ENCODE measurements around the gene NBEAL2.

Gene NBEAL2

GRCh38 chr3:47000922-47001730 is 21.7 kb downstream of the NBEAL2 start:
- H3K27ac ChIP-seq (ENCODE audit: low read length) = no peak overlapping the region
- H3K9me3 ChIP-seq (ENCODE audit: control insufficient read depth, insufficient read depth, low read length) = no peaks in the 10 kb centered on the region
- no peaks in the 10 kb centered on the region for H3K27me3 ChIP-seq (ENCODE audit: control insufficient read depth, insufficient read depth, low read length)
- no CpG with 5 or more reads among the region's 25 CpGs for WGBS (ENCODE audit: insufficient coverage, insufficient read length)
- H3K4me1 ChIP-seq (ENCODE audit: control insufficient read depth, insufficient read depth, low read length) = peaks cover 2% of the 10 kb centered on the region
- DNase-seq (ENCODE audit: low read depth, low spot score) = no peak
- peaks cover 49% of the 10 kb centered on the region for H3K36me3 ChIP-seq (ENCODE audit: control insufficient read depth, insufficient read depth, low read length)
- H3K4me3 ChIP-seq (ENCODE audit: low read length) = no peak overlapping the region

GRCh38 chr3:47001731-47002170 is 22.3 kb downstream of the NBEAL2 start:
- WGBS (ENCODE audit: insufficient coverage, insufficient read length) = no CpG with 5 or more reads among the region's 16 CpGs
- no peak for DNase-seq (ENCODE audit: low read depth, low spot score)
- peaks cover 49% of the 10 kb centered on the region for H3K36me3 ChIP-seq (ENCODE audit: control insufficient read depth, insufficient read depth, low read length)

GRCh38 chr3:47002171-47003055 is 22.9 kb downstream of the NBEAL2 start:
- Histone ChIP-seq H3K9me3 (ENCODE audit: control insufficient read depth, insufficient read depth, low read length) (no peaks in the 10 kb centered on the region), H3K4me1 (ENCODE audit: control insufficient read depth, insufficient read depth, low read length) (peaks cover 2% of the 10 kb centered on the region), H3K4me3 (ENCODE audit: low read length) (no peak overlapping the region; the same call in 1 of the 2 replicates), H3K36me3 (ENCODE audit: control insufficient read depth, insufficient read depth, low read length) (peaks cover 51% of the 10 kb centered on the region), H3K27me3 (ENCODE audit: control insufficient read depth, insufficient read depth, low read length) (no peaks in the 10 kb centered on the region), H3K27ac (ENCODE audit: low read length) (no peak overlapping the region)
- DNase-seq (ENCODE audit: low read depth, low spot score) = no peak
- WGBS (ENCODE audit: insufficient coverage, insufficient read length) = no CpG with 5 or more reads among the region's 35 CpGs

More at GRCh38 chr3:47001731-47002170, 22.3 kb downstream of the NBEAL2 start:
- no peaks in the 10 kb centered on the region for H3K9me3 ChIP-seq (ENCODE audit: control insufficient read depth, insufficient read depth, low read length)
- H3K4me3 ChIP-seq (ENCODE audit: low read length) = no peak overlapping the region; the same call in 1 of the 2 replicates
- peaks cover 2% of the 10 kb centered on the region for H3K4me1 ChIP-seq (ENCODE audit: control insufficient read depth, insufficient read depth, low read length)
- H3K27me3 ChIP-seq (ENCODE audit: control insufficient read depth, insufficient read depth, low read length) = no peaks in the 10 kb centered on the region
- H3K27ac ChIP-seq (ENCODE audit: low read length) = no peak overlapping the region

- Histone ChIP-seq H3K4me3 (ENCODE audit: low read length) (no peak overlapping the region), H3K4me1 (ENCODE audit: control insufficient read depth, insufficient read depth, low read length) (peaks cover 2% of the 10 kb centered on the region), H3K36me3 (ENCODE audit: control insufficient read depth, insufficient read depth, low read length) (peaks cover 52% of the 10 kb centered on the region), H3K9me3 (ENCODE audit: control insufficient read depth, insufficient read depth, low read length) (no peaks in the 10 kb centered on the region), H3K27ac (ENCODE audit: low read length) (no peak overlapping the region), H3K27me3 (ENCODE audit: control insufficient read depth, insufficient read depth, low read length) (no peaks in the 10 kb centered on the region)
- no peak for DNase-seq (ENCODE audit: low read depth, low spot score)
- no CpG with 5 or more reads among the region's 10 CpGs for WGBS (ENCODE audit: insufficient coverage, insufficient read length)
These were observed 23.6 kb downstream of the NBEAL2 start for GRCh38 chr3:47003056-47003410.

GRCh38 chr3:47003461-47004368 is 24.2 kb downstream of the NBEAL2 start:
- H3K4me1 ChIP-seq (ENCODE audit: control insufficient read depth, insufficient read depth, low read length) = peaks cover 1% of the 10 kb centered on the region
- peaks cover 51% of the 10 kb centered on the region for H3K36me3 ChIP-seq (ENCODE audit: control insufficient read depth, insufficient read depth, low read length)
- no peaks in the 10 kb centered on the region for H3K27me3 ChIP-seq (ENCODE audit: control insufficient read depth, insufficient read depth, low read length)
- no peak overlapping the region for H3K27ac ChIP-seq (ENCODE audit: low read length)
- H3K9me3 ChIP-seq (ENCODE audit: control insufficient read depth, insufficient read depth, low read length) = no peaks in the 10 kb centered on the region
- no CpG with 5 or more reads among the region's 27 CpGs for WGBS (ENCODE audit: insufficient coverage, insufficient read length)
- DNase-seq (ENCODE audit: low read depth, low spot score) = no peak
- H3K4me3 ChIP-seq (ENCODE audit: low read length) = no peak overlapping the region

GRCh38 chr3:47004369-47005211 is 25.1 kb downstream of the NBEAL2 start:
- H3K36me3 ChIP-seq (ENCODE audit: control insufficient read depth, insufficient read depth, low read length) = peaks cover 46% of the 10 kb centered on the region
- peaks cover 2% of the 10 kb centered on the region; the same call in 1 of the 2 replicates for H3K4me1 ChIP-seq (ENCODE audit: control insufficient read depth, insufficient read depth, low read length)
- H3K27me3 ChIP-seq (ENCODE audit: control insufficient read depth, insufficient read depth, low read length) = no peaks in the 10 kb centered on the region
- DNase-seq (ENCODE audit: low read depth, low spot score) = no peak
- WGBS (ENCODE audit: insufficient coverage, insufficient read length) = no CpG with 5 or more reads among the region's 17 CpGs
- H3K4me3 ChIP-seq (ENCODE audit: low read length) = no peak overlapping the region
- H3K27ac ChIP-seq (ENCODE audit: low read length) = no peak overlapping the region
- no peaks in the 10 kb centered on the region for H3K9me3 ChIP-seq (ENCODE audit: control insufficient read depth, insufficient read depth, low read length)

GRCh38 chr3:47005212-47006144 is 26.0 kb downstream of the NBEAL2 start:
- H3K9me3 ChIP-seq (ENCODE audit: control insufficient read depth, insufficient read depth, low read length) = no peaks in the 10 kb centered on the region
- peaks cover 6% of the 10 kb centered on the region; the same call in 1 of the 2 replicates for H3K4me1 ChIP-seq (ENCODE audit: control insufficient read depth, insufficient read depth, low read length)
- H3K36me3 ChIP-seq (ENCODE audit: control insufficient read depth, insufficient read depth, low read length) = peaks cover 40% of the 10 kb centered on the region
- no peak overlapping the region for H3K4me3 ChIP-seq (ENCODE audit: low read length)
- no CpG with 5 or more reads among the region's 32 CpGs for WGBS (ENCODE audit: insufficient coverage, insufficient read length)
- H3K27ac ChIP-seq (ENCODE audit: low read length) = no peak overlapping the region
- no peaks in the 10 kb centered on the region for H3K27me3 ChIP-seq (ENCODE audit: control insufficient read depth, insufficient read depth, low read length)
- DNase-seq (ENCODE audit: low read depth, low spot score) = no peak

GRCh38 chr3:47006145-47006651 is 26.7 kb downstream of the NBEAL2 start:
- H3K27me3 ChIP-seq (ENCODE audit: control insufficient read depth, insufficient read depth, low read length) = no peaks in the 10 kb centered on the region
- no CpG with 5 or more reads among the region's 9 CpGs for WGBS (ENCODE audit: insufficient coverage, insufficient read length)
- no peaks in the 10 kb centered on the region for H3K9me3 ChIP-seq (ENCODE audit: control insufficient read depth, insufficient read depth, low read length)
- H3K36me3 ChIP-seq (ENCODE audit: control insufficient read depth, insufficient read depth, low read length) = peaks cover 40% of the 10 kb centered on the region
- H3K4me3 ChIP-seq (ENCODE audit: low read length) = no peak overlapping the region
- no peak for DNase-seq (ENCODE audit: low read depth, low spot score)
- H3K27ac ChIP-seq (ENCODE audit: low read length) = no peak overlapping the region
- peaks cover 6% of the 10 kb centered on the region; the same call in 1 of the 2 replicates for H3K4me1 ChIP-seq (ENCODE audit: control insufficient read depth, insufficient read depth, low read length)
